GM18868 (cell line): ENCODE data around the gene DDX17.

Experiments used
- ATAC-seq: cut with Tn5 transposase; IDR thresholded peaks from one replicate; pipeline ENCODE4 v1.9.1; 2021; ENCODE audit warnings: mild to moderate bottlenecking, moderate library complexity; ENCODE audit not compliant: unreplicated experiment

The DDX17 gene

DNA sequence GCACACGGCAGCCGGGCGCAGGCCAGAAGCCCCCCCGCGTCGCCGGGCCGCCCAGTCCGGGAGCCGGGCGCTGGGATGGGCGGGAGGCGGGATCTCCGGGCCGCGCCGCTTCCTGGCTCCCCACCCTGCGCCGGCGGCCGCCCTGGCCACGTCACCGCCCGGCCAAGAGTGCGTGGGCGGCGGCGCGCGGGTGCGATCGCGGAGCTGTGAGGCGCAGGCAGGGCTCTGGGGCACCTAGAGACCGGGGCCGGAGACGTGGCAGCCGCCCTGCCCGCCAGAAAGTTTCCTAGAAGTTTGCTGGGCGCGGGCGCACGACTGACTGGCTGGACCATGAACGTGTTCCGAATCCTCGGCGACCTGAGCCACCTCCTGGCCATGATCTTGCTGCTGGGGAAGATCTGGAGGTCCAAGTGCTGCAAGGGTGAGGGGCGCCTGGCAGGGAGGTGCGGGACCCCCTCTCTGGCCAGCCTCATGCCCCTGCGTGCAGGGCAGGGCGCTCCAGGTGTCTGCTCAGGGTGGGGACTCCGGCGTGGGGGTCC is 38.1 kb downstream of the DDX17 start, which contains the start of gene KDELR3:
Gene KDELR3, plus strand, starts transcription at position 193 of the 539 bp plus-strand sequence. Its CDS starts 138 bp downstream, at position 331.
- ATAC-seq = no peak

DNA sequence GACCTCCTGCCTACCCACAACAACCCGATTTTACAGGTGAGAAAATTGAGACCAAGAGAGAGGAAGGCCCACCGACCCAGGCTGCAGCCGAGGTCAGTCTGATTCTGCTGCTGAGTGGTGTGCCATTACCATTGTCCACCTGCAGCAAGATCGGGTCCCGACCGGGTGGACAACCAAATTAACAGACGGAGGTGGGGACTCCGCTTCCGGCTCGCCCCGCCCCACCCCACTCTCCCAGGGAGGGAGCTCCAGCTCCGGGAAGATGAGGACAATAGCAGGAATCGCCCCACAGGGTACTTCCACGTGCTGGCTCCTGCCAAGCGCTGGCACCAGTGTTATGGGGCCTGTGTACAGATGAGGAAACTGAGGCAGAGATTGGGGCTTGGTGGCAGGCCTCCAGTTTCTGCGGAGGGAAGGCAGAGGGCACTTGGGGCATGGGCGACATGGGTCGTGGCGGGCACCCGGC is 38.6 kb downstream of the DDX17 start:
- no peak for ATAC-seq

DNA sequence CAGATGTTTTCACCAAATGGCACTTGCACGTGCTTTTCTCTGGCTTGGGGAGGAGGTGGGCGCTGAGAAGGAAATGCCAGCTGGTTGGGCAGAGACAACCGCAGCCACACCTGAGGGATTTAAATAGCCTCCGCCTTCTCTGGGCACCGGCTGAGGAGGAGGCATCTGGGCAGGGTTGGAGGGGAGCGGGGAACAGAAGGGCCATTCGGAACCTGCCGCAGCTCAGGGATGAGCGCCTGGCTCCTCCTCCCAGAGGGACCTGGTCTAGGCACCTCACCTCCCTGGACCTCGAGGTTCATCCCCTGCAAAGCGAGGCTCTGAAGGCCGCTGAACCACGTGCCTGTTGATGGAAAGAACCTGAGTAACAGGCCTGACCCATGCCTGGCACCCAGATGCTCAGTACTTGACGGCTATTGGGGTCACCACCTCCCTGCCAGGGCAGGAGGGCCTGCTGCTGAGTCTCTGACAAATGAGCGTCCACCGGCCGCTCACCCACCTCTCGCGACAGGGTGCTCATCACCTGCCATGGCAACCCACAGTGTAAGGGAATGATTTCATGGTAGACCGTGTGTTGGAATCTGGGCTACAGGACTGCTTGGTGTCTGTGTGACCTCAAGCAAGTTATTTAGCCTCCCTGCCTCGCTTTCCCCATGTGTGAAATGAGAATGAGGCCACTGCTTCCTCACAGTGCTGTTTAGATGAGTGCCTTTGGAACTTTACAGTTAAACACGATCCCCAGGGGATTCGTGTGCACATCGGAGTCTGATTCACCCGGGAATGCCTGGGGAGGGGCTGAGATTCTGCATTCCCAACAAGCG is 40.2 kb downstream of the DDX17 start:
- no peak for ATAC-seq

DNA sequence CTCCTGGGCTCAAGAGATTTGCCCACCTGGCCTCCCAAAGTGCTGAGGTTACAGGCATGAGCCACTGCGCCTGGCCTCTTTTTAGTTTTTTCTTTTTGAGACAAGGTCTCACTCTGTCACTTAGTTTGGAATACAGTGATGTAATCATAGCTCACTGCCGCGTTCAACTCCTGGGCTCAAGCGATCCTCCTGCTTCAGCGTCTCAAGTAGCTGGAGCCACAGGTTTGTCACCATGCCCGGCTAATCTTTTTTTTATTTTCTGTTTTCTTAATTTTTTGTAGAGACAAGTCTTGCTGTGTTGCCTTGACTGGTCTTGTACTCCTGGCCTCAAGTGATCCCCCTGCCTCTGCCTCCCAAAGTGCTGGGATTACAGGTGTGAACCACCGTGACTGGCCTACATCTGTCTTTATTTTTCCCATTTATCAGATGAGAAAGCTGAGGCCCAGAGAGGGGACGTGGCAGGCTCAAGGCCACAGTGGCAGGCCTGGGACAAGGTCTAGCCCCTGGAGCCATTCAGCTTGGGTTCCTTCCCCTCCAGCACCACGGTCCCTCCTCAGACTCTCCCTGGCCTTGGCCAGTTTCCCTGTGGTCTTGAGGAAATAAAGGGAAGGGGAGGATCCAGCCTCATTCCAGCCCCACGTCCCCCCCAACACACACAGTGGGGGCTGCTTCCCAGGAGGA is 41.0 kb downstream of the DDX17 start:
- ATAC-seq = no peak

DNA sequence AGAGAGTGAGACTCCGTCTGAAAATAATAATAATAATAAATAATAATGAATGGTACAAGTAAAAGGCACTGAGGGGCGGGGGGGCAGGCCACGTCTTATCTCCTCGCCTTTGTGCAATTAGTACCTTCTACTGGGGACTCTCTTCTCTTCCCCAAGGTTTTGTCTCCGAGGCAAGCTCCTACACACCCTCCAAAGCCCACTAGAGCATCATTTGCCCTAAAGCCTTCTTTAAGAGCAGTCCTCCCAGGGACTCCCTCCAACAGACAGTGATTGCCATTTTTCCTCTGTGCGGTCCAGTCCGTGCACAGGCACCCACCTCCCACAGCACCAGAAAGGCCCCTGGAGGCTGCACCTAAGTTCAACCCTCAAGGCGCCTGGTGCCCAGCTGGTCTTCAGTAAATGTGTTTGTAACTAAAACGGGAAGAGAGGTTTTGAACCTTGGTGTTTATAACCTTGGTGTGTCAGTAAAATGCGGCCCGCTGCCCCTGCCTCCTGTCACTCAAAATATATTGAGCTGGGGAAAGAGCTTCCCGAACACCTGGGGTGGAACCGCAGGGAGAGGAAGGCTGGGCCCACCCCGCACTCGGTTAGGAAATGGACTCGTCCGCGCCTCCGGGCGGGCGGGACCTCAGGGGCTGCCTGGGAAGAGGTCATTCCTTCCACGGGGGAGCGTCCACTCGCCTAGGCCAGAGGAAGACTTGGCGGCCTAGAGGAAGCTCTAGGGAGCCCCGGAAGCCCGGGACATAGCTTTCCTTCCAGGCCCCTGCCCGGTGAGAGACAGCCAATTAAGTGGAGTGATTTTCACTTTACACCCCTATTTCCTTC is 42.9 kb downstream of the DDX17 start:
- ATAC-seq = no peak

DNA sequence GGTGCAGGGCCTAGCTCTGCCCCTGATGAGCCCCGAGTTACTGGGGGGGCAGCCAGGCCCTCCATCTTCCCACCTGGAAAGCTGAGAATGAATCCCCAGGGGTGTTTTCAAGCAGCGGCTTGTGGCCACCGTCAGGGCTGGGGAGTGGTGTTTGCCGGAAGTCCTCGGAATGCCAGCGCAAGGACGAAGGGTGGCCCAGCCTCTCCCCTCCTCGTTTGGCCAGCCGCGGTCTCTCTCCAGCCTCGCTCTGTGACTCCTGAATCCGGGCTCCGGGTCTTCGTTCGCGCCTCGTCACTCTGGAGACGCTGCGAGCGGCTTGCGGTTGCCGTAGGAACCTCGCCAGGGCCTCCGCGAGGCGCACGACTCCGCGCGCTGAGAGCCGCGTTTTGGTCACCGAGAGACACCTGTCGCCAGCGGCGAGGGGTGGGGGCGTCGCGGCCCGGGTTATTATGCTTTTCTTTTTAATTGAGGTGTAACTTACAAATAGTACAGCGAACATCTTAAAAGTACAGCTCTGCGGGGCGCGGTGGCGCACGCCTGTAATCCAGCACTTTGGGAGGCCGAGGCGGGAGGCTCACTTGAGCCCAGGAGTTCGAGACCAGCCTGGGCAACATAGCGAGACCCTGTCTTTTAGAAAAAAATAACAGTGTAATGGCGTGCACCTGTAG is 44.6 kb downstream of the DDX17 start:
- no peak for ATAC-seq

DNA sequence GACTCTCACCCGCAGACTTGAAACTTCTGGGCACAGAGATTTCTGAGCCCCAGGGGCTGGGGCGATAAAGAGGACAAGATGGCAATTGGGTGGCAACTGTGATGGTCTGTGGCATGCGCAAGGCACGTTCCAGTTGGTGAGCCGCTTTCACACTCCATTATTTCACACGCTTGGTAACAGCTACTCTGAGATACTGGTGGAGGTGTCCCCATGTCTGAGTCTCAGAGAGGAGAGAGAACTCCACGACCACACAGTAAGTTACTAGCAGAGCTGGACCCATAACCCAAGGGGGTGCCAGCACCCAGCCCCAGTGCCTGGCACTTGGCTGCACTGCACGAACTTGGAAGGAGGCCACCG is 45.1 kb downstream of the DDX17 start:
- no peak for ATAC-seq

DNA sequence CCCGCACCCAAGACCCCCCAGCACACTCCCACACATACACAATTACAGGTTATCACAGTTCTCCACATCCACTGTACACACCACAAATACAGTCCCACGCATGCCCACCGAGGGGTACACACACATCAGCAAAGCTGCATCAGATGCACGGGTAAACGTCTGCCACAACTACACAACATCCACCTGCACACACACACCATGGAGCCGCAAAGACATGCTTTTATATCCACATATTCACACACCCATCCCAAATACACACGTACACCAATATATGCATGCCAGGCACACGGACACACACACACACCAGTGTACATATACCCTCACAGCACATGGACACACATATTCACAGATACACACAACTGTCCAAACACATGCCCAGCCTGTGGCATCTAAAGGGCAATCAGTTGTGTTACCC is 45.7 kb downstream of the DDX17 start:
- no peak for ATAC-seq

DNA sequence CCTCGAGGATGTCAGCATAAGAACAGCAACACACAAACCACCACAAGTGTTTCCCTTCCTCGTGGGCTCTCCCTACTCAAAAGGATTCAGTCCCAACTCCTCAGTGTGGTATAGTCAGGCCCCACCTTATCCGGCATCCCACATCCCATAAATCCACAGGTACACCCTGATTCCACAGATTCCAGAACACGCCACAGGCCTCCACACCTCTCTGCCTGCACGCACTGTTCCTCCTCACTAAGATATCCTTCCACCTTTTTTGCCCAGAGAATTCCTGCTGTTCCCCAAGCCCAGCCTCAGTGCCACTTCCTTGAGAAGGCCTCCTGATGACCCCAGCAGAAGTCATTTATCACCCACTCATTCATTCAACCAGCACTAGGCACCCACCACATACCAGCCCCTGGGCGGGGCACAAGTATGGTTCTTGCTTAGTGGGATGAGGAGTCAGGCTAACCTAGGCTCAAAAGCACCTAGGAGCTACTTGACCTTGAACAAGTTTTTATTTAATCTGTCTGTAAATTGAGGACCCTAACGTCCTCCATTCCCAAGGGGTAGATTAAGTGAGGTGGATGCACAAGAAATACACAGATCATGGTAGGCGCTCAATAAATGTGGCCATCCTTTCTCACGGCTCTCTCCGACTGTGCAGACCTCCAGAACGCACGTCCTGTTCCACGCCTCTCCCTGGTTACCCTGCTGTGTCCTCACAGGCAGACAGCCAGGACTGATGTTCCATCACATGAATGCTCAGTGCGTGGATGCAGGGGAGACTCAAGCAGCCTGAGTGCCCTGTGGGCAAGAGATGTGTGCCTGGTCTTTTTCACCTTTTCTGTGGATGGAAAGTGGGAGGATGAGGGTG is 49.0 kb downstream of the DDX17 start:
- no peak for ATAC-seq

DNA sequence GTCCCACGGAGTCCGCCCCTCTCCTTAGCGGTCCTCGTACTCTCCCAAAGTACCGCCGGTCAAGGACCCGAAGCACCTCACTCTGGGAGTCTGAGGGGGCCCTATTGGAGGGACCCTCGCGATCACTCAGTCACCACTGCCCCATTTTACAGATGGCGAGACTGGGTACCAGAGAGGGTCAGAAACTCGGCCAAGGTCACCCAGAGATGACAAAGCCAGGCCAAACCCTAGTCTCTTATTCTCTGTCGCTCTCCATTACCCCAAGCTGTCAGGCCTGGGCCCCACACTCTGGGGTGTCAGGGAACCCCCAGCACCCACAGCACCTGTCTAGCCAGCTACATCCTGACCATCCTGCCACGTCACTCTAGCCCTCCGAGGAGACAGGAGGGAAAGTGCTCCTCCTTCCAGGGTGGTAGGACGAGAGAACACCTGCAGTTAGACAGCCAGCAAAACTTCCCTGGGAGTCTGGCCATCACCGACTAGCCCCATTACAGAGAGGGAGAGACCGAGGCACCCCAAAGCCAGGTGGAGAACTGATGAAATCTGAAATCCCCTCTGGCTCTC is 49.8 kb downstream of the DDX17 start:
- no peak for ATAC-seq

DNA sequence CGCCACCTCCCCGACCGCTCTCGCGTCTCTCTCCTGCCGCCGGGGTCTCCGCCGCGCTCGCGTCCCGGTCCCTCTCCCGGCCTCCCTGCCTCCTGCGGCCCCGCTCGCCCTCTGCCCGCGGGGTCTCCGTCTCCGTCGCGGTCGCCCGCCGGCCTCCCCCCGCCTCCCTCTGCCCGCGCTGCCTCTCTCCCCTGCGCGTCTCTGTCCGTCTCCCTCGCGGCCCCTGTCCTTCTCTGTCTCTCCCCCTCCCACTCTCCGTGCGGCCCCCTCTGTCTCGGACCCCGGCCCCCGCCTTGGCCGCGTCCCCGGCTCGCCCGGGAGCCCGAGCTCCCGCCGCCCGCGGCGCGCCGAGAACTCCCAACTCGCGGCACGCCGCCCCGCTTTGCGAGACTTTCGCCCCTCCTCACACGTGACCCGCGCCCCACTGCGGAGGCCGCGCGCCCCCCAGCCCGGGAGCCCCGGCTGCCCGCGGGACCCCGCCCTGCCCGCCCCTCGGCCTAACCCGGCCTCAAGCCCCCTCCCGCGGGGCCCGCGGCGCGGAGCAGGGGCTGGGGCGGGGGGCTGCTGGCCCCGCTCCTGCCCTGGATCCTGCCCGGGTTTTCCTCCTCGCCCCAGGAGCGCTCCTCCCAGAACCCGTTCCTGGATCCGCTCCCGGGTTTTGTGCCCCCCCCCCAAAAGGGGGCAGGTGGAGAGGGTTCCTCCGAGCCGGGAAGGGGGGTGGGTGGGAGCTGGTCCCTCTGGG is 50.4 kb downstream of the DDX17 start:
- no peak for ATAC-seq

DNA sequence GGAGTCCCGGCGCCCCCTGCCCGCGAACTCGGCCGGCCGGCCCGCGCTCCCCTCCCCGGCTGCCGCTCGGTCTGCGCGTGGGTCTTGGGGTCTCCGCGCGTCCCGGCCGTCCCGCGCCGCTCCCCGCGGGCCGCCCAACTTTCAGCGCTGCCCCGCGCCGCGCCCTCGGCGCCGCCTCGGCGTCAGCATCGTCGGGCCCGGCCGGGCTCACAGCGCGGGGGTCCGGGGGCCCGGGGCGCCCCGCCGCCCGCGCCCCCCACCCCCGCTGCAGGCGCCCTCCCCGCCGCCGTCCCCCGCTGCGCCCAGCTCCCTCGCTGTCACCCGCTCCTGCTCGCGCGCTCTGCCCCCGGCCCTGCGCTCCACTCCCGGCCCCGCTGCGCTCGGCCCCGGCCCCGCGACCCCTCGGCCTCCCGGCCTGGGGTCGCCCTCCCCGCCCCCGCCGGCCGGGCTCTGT is 51.0 kb downstream of the DDX17 start, which contains the start of gene KCNJ4:
Gene KCNJ4, minus strand, starts transcription at position 124 of the 454 bp plus-strand sequence. CDS start 27,067 bp downstream, outside the sequence.
- no peak for ATAC-seq

DNA sequence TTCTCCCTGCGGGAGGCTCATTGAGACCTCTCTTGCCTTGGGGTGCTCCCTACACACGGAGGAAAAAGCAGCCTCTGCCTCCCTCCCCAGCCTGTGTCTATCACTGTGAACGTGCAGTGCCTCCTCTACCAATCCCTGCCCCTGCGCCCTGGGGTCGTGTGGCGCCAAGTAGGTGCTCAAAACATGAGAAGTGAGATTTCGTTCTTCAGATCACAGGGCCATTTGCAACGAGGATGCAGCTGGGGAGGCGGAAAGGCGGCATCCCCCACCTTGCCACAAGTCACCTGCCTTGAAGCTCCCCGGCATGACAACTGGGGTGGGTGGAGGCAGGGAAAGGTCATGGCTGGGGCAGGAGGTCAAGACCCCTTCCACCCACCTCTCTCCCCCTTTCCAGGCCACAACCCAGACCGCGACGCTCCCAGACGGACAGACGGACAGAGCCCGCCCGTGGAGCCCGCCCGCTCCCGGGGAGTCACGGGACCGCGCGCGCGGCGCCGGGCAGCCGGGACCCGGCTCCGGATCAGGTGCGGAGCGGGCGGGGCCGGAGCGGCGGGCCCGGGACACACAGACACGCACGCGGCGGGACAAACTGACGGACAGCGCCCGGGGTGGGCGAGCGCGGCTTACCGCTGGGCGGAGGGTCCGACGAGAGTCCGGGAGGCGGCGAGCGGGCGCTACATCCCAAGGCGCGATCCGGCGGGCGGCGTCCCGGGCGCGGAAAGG is 51.6 kb downstream of the DDX17 start:
- no peak for ATAC-seq

DNA sequence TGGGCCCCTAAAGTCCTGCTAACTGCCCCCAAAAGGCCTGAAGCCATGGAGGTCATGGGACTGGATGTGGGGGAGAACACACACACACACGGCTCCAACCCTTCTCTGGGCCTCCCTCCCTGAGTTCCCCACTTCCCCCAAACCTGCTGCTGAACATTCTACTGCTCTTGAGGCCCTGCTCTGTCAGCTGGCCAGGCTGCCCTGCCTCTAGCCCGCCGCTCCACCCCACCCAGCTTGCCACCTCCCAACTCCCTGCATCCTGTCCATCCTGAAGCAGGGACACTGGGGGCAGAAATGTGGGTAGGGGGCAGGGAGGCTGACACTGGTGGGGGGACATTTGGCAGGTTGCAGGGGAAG is 52.1 kb downstream of the DDX17 start:
- no peak for ATAC-seq

DNA sequence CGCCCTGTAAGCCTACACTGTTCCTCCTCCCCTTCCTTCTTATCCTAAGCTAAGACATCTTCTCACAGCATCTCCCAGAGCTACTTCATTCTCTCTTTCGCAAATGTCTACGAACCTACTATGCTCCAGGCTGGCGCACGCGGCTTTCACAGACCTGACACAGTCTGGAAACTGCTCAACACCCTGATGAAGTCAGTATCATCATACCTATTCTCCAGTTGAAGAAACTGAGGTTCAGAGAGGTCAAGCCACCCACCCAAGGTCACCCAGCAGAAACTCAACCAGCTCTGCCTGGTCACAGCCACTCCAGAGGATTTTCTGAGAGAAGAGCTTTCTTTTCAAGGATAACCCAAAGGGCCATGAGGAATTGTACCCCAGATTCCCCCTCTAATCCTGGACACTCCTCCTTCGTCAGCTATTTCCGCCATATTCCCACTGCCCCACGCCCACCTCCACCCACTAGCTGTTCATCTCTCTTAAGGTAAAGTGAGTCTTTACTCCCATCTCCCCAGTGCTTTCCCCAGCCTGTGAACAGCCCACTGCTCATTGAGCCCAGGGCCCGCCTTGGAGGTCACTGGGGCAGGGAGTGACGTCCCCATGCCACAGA is 52.9 kb downstream of the DDX17 start:
- ATAC-seq = no peak

DNA sequence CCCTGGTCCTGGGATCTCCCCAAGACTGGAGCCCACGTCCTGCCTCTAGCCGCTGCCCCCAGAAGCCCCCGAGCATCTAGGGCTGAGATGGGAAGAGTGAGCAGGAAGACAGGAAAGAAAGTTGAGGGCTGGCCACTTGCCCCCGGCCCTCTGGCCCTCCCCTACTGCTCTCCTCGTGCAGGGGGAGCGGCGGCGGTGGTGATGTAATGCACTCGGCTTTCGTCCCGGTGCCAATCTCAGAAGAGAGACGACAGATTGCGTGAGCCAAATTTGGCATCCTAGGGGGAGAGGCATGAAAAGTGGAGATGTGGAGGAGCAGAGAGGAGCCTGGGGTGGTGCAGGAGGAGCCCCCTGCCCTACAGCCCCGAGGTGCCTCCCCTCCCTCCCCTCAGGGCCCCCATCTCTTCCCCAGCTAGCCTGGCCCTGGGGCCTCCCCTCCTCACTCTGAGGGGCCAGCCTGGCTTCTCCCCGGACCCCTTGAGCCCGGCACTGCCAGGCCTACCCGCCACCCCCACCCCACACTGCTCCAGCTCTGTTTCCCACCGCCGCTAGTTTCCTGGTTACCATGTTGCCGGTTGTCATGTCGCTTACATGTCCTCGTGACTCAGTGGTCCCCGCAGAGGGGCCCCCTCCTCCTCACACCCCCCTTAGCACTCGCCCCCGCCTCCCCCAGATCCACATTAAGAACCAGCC is 53.6 kb downstream of the DDX17 start:
- ATAC-seq = no peak

DNA sequence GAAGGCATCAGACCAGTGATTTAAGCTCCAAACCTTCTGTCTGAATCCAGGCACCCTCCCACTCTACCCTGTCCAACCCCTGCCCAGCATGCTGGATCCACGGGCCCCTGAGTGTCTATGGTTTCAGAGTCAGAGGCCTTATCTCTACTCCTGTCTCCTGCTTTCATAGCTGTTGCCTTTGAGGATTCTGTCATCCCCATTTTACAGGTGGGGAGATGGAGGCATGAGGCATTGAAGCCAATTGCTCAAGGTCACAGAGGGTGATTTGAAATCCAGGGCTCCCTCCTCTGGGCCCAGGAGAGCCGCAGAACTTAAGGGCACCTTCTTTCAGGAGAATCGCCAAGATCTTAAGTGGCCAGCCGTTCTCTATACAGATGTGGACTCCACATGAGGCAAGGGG is 54.2 kb downstream of the DDX17 start:
- ATAC-seq = no peak
